Measurements from ENCODE around the gene ACSL1. TPM values are rescaled to one million over a fixed set of nuclear protein-coding genes. Genes with fewer than 3 reads are reported as not detected.

ACSL1 gene
- polyA plus RNA-seq, 1 experiment, result 8.1 TPM

GRCh38 chr4:184849185-184849584 lies 23.4 kb upstream of the ACSL1 start:
- ChIA-PET POLR2A (no interaction called here), CTCF (no interaction called here)
- no peak for DNase-seq (ENCODE audit: low read depth)
- H3K27me3 ChIP-seq (ENCODE audit: control insufficient read depth, insufficient read depth, low read length), result no peaks in the 10 kb centered on the region
- no peak for TF ChIP-seq CTCF (IDR thresholded peaks at IDR 0.05; ENCODE audit: insufficient read depth, low read depth, low read length)
- no peak overlapping the region for H3K4me3 ChIP-seq (ENCODE audit: low read depth, low read length)
- no peaks in the 10 kb centered on the region for H3K36me3 ChIP-seq (ENCODE audit: control insufficient read depth, insufficient read depth, low read length)

DNA sequence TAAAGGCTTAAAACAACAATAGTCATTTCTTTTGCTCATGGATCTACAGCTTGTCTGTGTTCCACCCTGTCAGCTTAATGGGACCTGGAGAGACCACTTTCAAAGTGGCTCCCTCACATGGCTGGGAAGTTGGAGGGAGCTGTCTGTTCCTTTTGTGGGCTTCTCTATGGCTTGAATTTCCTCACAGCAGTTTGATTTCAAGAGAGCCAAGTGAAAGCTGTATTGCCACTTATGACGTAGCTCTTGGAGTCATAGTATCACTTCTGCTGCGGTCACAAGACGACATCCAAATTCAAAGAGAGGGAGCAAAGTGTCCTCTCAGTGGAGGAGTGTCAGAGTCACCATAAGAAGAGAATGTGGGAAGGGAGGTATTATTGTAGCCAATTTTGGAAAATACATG lies 22.7 kb upstream of the ACSL1 start:
- no peak for TF ChIP-seq CTCF (IDR thresholded peaks at IDR 0.05; ENCODE audit: insufficient read depth, low read depth, low read length)
- Histone ChIP-seq H3K4me3 (ENCODE audit: low read depth, low read length) (no peak overlapping the region), H3K36me3 (ENCODE audit: control insufficient read depth, insufficient read depth, low read length) (no peaks in the 10 kb centered on the region), H3K27me3 (ENCODE audit: control insufficient read depth, insufficient read depth, low read length) (no peaks in the 10 kb centered on the region)
- CTCF ChIA-PET, result no interaction called here
- no peak for DNase-seq (ENCODE audit: low read depth)
- POLR2A ChIA-PET, result no interaction called here

GRCh38 chr4:184846531-184846930 lies 20.8 kb upstream of the ACSL1 start:
- ChIA-PET CTCF (interaction anchor here (0.7 kb wide), 1 partner anchor 1984 kb away, joined by 3 read pairs; no protein-coding TSS in a partner anchor), POLR2A (no interaction called here)
- H3K4me3 ChIP-seq (ENCODE audit: low read depth, low read length), result no peak overlapping the region
- H3K27me3 ChIP-seq (ENCODE audit: control insufficient read depth, insufficient read depth, low read length), result no peaks in the 10 kb centered on the region; the same call in 1 of the 2 replicates
- TF ChIP-seq CTCF (IDR thresholded peaks at IDR 0.05; ENCODE audit: insufficient read depth, low read depth, low read length), result no peak
- no peak for DNase-seq (ENCODE audit: low read depth)
- no peaks in the 10 kb centered on the region for H3K36me3 ChIP-seq (ENCODE audit: control insufficient read depth, insufficient read depth, low read length)

DNA sequence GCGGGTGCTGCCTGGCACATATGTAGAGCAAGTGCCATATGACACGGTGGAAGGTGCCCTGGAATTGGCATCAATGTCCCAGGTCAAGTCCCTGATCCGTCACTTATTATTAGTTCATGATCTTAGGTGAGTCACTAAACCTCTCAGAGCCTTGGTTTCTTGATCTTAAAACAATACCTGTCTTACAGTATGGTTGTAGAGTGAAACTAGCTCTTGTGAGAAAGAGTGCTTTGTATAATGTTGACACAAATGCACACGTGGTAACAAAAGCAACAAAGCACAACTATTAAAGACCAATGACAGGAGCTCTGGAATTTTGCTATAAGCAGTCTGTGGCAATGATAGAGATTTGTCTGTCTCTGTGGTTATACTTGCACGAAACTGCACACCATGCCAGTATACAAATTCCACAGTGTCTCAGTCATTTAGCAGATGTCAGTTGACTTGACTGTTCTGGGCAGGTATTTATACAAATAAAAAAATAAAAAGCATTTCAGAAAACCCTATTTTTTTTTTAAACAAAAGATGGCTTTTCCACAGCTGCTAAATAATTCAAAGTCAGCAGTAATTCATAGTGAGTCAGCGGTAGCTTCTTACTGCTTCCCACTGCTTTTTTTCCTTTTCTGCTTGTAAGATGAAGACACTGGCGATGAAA lies 19.7 kb upstream of the ACSL1 start:
- Histone ChIP-seq H3K4me3 (ENCODE audit: low read depth, low read length) (no peak overlapping the region), H3K36me3 (ENCODE audit: control insufficient read depth, insufficient read depth, low read length) (no peaks in the 10 kb centered on the region), H3K27me3 (ENCODE audit: control insufficient read depth, insufficient read depth, low read length) (no peaks in the 10 kb centered on the region; the same call in 1 of the 2 replicates)
- ChIA-PET CTCF (interaction anchor here (0.7 kb wide), 1 partner anchor 1985 kb away, joined by 3 read pairs; no protein-coding TSS in a partner anchor), POLR2A (no interaction called here)
- no peak for TF ChIP-seq CTCF (IDR thresholded peaks at IDR 0.05; ENCODE audit: insufficient read depth, low read depth, low read length)
- DNase-seq (ENCODE audit: low read depth), result peak; percentile 49

DNA sequence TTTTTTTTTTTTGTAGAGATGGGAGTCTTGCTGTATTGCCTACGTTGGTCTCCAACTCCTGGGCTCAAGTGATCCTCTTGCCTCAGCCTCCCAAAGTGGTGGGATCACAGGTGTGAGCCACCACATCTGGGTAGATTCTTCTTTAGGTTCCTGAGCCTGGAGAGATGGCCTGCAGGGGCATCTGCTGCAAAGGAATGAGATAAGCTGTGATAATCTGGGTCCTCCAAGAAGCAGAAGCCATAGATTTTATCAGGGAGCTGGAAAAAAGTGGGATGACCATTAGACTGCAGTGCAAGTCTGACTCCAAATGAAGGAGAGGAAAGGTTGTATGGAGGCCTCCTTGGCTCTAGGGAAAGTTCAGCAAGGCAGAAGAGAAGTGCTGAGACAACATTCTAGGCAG lies 19.0 kb upstream of the ACSL1 start:
- Histone ChIP-seq H3K27me3 (ENCODE audit: control insufficient read depth, insufficient read depth, low read length) (no peaks in the 10 kb centered on the region; the same call in 1 of the 2 replicates), H3K36me3 (ENCODE audit: control insufficient read depth, insufficient read depth, low read length) (no peaks in the 10 kb centered on the region), H3K4me3 (ENCODE audit: low read depth, low read length) (no peak overlapping the region)
- no peak for TF ChIP-seq CTCF (IDR thresholded peaks at IDR 0.05; ENCODE audit: insufficient read depth, low read depth, low read length)
- CTCF ChIA-PET, result interaction anchor here (0.6 kb wide), 1 partner anchor 27 kb away, joined by 3 read pairs; no protein-coding TSS in a partner anchor
- POLR2A ChIA-PET, result no interaction called here
- no peak for DNase-seq (ENCODE audit: low read depth)

Measured in BJ (cell line).